Stimulated activated CD4-positive, alpha-beta T cell treated with anti-CD3 and anti-CD28 coated beads, Interleukin-15, amount 100 ng/mL, for 24 hours (primary cell): ENCODE data around the gene CCDC106.

Experiments
- DNase-seq: peaks from one replicate; pipeline ENCODE4 v3.0.0-alpha.2; 2020

Gene CCDC106

DNA sequence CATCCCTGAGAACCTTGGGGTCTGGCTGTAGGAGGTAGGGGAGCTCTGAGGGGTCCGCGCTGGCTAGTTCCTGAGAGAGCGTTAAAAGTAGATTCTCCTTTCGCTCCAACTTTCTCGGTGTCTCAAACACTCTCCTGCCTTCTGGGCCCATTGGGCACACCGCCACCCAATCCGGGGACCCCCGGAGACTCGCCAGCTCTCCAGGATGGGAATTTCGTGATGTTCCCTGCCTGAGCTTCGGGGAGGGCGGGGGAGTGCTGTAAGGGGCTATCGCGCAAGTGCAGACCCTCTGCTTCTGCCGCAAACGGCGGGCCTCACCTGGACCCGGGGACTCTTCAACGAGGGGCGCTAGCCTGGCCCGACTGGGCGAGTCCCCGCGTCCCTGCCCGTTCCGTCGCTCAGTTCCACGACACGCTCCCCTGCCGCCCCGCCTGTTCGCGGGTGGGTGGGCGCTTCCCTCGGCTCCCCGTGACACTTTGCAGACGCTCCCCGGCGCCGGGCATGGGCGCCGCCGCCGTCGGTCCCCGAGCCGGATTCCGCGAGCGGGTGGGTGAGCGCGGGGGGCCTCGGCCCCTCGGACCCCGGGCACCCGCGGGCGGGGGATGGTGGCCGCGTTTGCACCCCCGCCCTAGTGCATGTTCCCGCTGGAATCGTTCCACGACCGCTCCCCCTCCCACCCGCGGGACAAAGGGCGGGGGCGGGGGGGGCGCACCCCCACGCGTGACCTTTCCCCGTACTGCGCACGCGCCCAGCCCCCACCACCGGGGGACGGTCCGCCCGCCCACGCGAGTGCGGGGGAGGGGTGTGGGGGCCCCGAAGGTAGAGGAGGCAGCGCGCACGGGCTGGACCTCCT, at the start of gene CCDC106:
Gene CCDC106, plus strand, starts transcription at position 481 of the 853 bp plus-strand sequence. CDS start 835 bp downstream, outside the sequence.
- DNase-seq, result peak; percentile 52

DNA sequence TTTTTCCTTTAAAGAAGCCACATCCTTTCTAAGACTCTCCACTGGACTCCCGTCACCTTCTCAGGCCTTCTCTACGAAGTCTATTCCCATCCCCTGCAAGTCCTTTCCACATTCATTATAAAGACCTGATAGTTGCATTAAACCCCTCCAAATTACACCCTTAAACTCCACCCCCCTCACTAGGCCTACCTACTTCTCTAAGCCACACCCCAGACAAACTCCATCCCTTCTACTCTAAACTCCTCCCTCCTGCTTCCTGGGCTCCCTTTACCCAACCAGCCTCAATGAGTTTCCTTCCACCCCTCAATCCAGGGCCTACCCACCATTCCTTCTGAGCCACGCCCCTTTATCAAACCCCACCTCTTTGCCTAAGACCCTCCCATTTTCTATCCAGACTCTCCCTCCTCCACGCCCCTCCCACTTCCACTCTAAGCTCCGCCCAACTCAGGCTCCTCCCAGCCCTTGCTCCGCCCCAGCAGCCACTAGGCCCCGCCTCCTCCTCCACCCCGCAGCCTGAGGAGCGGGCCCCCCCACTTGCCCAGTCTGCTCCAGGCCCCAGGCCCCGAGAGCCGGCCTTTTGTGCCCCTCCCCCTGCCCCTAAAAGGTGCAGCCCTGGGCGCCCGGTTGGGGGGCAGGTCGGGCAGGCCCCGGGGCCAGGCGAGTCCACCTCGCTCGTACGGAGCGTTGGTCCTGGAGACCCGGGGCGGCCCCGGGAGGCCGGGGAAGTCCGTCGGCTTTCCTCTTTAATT, 49.1 kb upstream of the CCDC106 start:
- peak; percentile 91 for DNase-seq

GRCh38 chr19:55599468-55599841, 48.6 kb upstream of the CCDC106 start, which contains the start of gene FIZ1:
Gene FIZ1, minus strand, starts transcription at chr19:55599517. Its CDS starts 1,652 bp downstream, at chr19:55597865.
- DNase-seq, result peak; percentile 98

DNA sequence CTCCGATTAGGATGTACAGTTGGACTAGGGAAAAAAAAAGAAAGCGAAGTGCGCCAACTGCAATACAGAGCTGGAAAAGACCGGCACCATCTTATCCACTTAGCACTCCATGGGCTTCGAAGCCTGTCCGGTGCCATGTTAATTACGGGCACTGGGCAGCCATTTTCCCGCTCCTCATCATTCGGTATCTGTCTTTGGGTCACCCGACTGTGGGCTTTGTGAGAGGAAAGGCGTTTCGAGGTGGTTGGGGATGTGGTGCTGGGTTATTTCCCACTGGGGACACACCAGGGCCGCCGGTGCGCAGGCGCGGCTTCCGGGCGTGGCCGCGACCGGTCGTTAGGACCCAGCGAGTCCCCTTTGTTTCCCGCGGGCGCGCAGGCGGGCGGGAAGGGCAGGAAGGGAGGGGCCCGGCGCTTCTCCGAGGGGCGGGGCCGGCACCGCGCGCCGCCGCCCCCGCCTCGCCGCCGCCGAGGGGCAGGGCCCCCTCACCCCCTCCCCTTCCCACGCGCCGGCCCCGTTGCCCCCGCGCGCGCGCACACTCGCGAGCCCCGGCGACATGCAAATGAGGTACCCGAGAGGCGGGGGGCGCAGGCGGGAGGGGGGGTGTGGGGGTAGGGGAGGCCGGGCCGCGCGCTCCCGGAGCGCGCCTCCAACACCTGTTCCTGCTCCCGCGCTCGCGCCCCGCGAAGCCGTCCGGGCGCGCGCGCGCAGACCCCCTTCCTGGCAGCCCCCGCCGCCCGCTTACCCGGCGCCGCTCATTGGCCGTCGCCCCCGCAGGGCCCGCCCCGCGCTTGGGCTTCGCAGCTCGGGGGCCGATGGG, 48.0 kb upstream of the CCDC106 start, which contains the start of gene ZNF524:
Gene ZNF524, plus strand, starts transcription at position 447 of the 820 bp plus-strand sequence. CDS start 1,825 bp downstream, outside the sequence.
- peak; percentile 88 for DNase-seq

GRCh38 chr19:55600662-55601028, 47.4 kb upstream of the CCDC106 start:
- DNase-seq, result no peak

GRCh38 chr19:55601084-55601483, 46.9 kb upstream of the CCDC106 start:
- DNase-seq, result no peak

GRCh38 chr19:55602104-55603001, 45.7 kb upstream of the CCDC106 start:
- DNase-seq, result no peak

- DNase-seq, result no peak
These were observed 44.9 kb upstream of the CCDC106 start for GRCh38 chr19:55603115-55603514.

DNA sequence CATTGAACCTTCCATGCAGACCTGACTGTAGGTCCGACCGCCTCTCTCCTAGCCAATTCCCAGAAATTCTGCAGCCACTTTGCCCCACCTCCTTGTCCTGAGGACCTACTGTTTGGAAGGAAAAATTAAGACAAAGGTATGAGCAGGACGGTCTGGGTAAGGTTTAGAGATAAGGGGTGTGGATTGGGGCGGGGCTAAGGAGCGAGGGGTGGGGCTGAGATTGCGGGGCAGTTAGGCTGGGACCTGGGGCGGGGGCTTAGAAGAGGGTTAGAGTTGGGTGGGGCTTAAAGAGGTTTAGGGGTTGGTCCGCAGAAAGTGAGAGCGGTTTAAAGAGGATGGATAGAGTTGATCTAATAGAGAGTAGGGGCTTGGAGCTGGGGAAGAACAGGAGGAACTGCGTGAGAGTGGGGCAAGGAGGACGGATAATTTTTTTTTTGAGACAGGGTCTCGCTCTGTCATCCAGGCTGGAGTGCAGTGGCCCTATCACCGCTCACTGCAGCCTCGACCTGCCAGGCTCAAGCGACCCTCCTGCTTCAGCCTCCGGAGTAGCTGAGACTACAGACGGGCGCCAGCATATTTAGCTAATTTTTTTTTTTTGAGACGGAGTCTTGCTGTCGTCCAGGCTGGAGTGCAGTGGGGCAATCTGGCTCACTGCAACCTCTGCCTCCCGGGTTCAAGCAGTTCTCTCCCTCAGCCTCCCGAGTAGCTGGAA, 44.3 kb upstream of the CCDC106 start:
- DNase-seq, result no peak

DNA sequence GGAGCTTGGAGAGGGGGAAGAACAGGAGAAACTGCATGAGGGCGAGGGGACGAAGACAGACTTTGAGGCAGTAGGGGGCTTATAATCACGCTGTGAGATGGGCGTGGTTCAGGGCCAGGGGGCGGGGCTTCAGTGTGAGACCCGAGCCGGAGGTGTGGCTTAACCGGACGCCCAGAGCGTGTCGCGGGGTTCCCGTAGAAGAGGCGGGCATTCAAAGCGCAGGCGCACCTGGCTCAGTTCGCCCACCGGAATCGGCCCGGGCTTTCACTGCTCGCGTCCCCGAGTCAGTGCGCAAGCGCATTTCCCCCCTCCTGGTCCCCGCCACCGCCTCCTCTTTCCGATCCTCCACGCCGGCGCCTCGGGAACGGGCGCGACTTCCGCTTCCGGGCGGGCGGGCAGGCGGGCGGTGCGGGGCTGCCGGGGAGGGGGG, 42.8 kb upstream of the CCDC106 start:
- peak; percentile 100 for DNase-seq

DNA sequence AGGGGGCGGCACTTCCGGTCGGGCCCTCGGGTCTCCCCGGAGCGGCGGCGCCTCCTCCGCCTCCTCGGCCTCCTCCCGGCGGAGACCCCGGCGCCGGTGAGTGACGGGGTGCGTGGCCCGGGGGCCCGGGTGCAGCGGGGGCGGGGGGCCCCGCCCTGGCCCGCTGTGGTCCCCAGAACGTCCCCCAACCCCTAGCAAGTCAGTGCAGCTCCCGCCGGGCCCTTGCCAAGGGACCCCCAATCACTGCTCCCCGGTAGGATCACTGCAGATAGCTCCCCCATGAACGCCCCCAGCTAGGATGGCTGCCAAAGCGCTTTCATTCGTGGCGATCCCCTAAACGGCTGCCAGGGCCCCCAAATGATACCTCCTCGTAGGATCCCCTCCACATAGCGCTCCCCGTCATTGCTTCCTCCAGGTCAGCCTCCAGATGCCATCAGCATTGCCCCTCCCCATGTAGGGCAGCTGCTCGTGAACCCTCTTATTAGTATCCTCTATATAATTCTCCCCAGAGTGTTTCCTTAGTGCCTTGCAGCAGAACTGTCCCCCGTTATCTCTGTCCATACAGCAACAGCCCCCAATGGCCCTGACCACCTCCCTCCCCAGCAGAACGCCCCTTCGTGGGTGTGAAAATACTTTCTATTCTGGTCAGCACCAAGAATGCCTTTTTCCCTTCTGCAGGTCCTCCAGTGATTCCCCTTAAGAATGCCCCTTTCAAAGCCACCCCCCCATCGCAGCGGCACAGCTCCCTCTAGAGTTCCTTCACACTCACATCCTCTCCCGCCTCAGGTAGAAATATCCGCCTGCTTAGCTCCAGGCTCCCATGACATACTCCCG, 42.2 kb upstream of the CCDC106 start, which contains the start of gene ZNF865:
Gene ZNF865, plus strand, starts transcription at position 11 of the 834 bp plus-strand sequence. CDS start 7,972 bp downstream, outside the sequence.
- DNase-seq, result peak; percentile 81

GRCh38 chr19:55606471-55606787, 41.6 kb upstream of the CCDC106 start:
- no peak for DNase-seq

GRCh38 chr19:55606817-55607216, 41.2 kb upstream of the CCDC106 start:
- DNase-seq, result no peak

DNA sequence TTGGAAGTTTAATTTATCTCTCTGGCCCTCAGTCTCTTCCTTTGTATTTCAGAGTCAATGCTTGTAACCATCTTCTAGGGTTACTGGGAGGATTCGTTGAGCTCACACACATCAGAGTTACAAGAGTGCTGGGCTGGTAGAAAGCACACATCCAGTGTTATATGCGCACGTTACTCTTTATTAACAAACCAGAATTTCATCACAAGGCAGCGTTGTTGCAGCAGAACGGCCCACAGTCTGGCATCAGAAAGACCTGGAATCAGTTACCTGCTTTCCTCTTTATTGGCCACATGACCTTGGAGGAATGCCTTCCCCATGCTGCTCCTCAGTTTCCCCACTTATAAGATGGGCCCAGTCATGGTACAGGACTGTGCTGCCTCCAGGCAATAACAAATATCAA, 38.7 kb upstream of the CCDC106 start:
- no peak for DNase-seq

DNA sequence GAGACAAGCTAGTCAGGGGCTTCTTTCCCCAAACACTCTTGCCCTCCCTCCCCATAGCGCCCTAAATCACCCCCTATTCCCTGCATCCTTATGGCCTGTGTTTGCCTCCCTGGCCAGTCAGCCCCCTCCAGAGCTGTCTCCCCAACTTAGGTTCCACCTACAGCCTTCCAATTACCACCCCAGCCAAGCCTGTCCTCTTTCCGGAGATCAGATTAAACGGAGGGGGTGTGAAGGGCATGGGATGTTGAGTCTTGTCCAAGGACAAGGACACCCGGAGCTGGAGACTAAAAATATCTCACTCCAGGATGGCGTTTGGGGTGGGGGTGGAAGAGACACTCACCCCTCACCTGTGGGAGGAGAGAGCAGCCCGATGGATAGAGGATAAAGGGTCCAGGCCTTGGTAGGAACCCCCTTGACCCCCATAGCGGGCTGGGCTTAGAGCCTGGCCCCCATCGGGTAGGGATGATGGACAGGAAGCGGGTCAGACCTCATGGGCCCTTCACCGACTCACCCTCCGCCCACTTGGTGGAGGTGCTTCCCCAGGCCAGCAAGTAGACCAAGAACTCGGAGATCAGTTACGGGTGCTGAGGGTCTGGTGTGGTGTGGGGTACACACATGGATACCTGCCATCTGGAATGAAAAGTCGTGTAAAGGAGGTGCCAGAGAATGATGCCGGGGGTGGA, 36.6 kb upstream of the CCDC106 start:
- no peak for DNase-seq

DNA sequence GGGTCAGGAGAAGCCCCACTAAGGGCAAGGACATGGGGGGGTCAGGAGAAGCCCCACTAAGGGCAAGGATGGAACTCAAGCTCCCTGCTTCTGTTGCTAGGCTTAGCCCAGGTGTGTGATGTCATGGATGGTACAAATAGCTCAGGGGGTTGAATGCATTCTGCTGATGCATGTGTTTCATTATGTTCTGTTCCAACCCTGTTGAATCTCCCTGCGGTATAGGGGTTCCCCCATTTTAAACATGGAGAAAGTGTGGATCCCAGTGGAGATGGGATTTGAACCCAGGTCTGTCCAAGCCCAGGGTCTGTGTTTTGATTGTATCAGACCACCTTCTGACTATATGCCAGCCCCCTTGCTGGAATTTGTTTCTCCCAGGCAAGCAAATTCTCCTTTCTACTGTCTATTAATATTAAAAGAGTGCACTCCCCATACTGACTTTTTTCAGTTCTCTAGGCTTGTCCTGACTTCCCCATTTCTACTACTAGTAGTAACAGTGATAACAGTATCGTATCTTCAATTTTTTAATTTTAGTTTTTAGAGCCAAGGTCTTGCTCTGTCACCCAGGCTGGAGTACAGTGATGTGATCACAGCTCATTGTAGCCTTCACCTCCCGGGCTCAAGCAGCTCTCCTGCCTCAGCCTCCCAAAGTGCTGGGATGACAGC, 35.9 kb upstream of the CCDC106 start:
- no peak for DNase-seq

- no peak for DNase-seq
These were observed 34.6 kb upstream of the CCDC106 start for GRCh38 chr19:55613396-55613795.

DNA sequence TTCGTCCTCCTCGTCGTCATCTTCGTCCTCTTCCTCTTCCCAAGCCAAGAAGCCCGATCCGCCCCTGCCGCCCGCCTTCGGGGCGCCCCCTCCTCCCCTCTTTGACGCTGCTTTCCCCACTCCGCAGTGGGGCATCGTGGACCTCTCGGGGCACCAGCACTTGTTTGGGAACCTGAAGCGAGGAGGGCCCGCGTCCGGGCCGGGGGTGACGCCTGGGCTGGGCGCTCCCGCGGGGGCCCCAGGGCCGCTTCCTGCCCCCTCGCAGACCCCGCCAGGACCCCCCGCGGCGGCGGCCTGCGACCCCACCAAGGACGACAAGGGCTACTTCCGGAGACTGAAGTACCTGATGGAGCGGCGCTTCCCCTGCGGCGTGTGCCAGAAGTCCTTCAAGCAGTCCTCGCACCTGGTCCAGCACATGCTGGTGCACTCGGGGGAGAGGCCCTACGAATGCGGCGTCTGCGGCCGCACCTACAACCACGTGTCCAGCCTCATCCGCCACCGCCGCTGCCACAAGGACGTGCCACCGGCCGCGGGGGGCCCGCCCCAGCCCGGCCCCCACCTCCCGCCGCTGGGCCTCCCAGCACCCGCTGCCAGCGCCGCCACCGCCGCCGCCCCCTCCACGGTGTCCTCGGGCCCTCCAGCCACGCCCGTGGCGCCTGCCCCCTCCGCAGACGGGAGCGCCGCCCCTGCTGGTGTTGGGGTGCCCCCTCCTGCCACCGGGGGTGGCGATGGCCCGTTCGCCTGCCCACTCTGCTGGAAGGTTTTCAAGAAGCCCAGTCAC, 33.9 kb upstream of the CCDC106 start:
- DNase-seq, result no peak
